HEK293 (cell line): ENCODE measurements around the gene SOX30.

ENCODE experiments used
- HOXD13 ChIP-seq: sonication (generic); formaldehyde crosslinking; IDR thresholded peaks from 2 replicates; pipeline ENCODE4 v1.8.0; 2022; ENCODE audit warnings: missing genetic modification reagents, borderline replicate concordance
- YY1 ChIP-seq: fragments of 450-650 bp; formaldehyde crosslinking; IDR thresholded peaks from 2 replicates; pipeline ENCODE4 v1.5.1; 2018; ENCODE audit warnings: missing biosample characterization, missing genetic modification characterization
- ZBTB21 ChIP-seq: fragments of 450-650 bp; formaldehyde crosslinking; IDR thresholded peaks from 2 replicates; pipeline ENCODE4 v1.5.1; 2017; ENCODE audit warnings: missing biosample characterization, missing genetic modification characterization
- ZNF24 ChIP-seq: fragments of 450-650 bp; formaldehyde crosslinking; IDR thresholded peaks from 2 replicates; pipeline ENCODE4 v1.5.1; 2016; ENCODE audit warnings: missing biosample characterization, missing genetic modification characterization
- ZNF324 ChIP-seq: fragments of 450-650 bp; formaldehyde crosslinking; IDR thresholded peaks from 2 replicates; pipeline ENCODE4 v1.5.1; 2016; ENCODE audit warnings: missing biosample characterization, missing genetic modification characterization
- ZNF501 ChIP-seq: fragments of 450-650 bp; formaldehyde crosslinking; IDR thresholded peaks from 2 replicates; pipeline ENCODE4 v1.5.1; 2016; ENCODE audit warnings: missing biosample characterization, missing genetic modification characterization
- ZNF768 ChIP-seq: fragments of 450-650 bp; formaldehyde crosslinking; IDR thresholded peaks from 2 replicates; pipeline ENCODE4 v1.5.1; 2018; ENCODE audit warnings: missing biosample characterization, mild to moderate bottlenecking, missing genetic modification characterization
- TF ChIP-seq, protein P1 (sequence below): fragments of 450-650 bp; formaldehyde crosslinking; IDR thresholded peaks from 2 replicates; pipeline ENCODE4 v1.5.1; 2016; ENCODE audit warnings: missing biosample characterization, missing genetic modification characterization
- TF ChIP-seq, protein P2 (sequence below): fragments of 450-650 bp; formaldehyde crosslinking; IDR thresholded peaks from 2 replicates; pipeline ENCODE4 v1.5.1; 2016; ENCODE audit warnings: missing biosample characterization, missing genetic modification characterization, low read depth

DNA sequence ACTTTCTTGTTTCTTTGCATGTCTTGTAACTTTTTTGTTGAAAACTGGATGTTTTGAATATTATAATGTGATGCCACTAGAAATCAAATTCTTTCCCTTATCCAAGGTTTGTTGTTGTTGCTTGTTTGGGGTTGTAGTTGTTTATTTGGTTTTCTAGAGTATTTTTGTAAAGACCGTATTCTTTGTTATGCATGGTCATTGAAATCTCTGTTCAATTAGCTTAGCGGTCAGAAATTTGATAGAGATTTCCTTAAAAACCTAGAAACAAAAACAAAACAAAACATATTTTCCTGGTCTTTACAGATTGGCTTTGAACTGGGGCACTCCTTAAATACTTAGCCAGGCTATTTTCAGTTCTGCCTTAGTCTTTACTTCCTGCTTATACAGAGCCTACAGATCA is 21.9 kb downstream of the SOX30 start:
- no peak for TF ChIP-seq ZNF24 (tag by site-specific recombination)
- TF ChIP-seq HOXD13 (CRISPR knock-in tag) = no peak
- TF ChIP-seq, protein P1, sequence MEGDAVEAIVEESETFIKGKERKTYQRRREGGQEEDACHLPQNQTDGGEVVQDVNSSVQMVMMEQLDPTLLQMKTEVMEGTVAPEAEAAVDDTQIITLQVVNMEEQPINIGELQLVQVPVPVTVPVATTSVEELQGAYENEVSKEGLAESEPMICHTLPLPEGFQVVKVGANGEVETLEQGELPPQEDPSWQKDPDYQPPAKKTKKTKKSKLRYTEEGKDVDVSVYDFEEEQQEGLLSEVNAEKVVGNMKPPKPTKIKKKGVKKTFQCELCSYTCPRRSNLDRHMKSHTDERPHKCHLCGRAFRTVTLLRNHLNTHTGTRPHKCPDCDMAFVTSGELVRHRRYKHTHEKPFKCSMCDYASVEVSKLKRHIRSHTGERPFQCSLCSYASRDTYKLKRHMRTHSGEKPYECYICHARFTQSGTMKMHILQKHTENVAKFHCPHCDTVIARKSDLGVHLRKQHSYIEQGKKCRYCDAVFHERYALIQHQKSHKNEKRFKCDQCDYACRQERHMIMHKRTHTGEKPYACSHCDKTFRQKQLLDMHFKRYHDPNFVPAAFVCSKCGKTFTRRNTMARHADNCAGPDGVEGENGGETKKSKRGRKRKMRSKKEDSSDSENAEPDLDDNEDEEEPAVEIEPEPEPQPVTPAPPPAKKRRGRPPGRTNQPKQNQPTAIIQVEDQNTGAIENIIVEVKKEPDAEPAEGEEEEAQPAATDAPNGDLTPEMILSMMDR (tag by site-specific recombination) = no peak
- TF ChIP-seq ZNF768 (tag by site-specific recombination) = no peak
- TF ChIP-seq, protein P2, sequence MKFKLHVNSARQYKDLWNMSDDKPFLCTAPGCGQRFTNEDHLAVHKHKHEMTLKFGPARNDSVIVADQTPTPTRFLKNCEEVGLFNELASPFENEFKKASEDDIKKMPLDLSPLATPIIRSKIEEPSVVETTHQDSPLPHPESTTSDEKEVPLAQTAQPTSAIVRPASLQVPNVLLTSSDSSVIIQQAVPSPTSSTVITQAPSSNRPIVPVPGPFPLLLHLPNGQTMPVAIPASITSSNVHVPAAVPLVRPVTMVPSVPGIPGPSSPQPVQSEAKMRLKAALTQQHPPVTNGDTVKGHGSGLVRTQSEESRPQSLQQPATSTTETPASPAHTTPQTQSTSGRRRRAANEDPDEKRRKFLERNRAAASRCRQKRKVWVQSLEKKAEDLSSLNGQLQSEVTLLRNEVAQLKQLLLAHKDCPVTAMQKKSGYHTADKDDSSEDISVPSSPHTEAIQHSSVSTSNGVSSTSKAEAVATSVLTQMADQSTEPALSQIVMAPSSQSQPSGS (tag by site-specific recombination) = no peak
- TF ChIP-seq ZBTB21 (tag by site-specific recombination) = no peak
- TF ChIP-seq ZNF501 (tag by site-specific recombination) = no peak
- no peak for TF ChIP-seq ZNF324 (tag by site-specific recombination)
- no peak for TF ChIP-seq YY1 (tag by site-specific recombination)
